22Rv1 (cell line): ENCODE data around the gene TCF7L1.

Source experiments
- CTCF ChIP-seq: fragments of 450-650 bp; IDR thresholded peaks from 2 replicates; pipeline ENCODE4 v1.5.1; 2017; ENCODE audit warnings: mild to moderate bottlenecking
- ZFX ChIP-seq: fragments of 450-650 bp; IDR thresholded peaks from 2 replicates; pipeline ENCODE4 v1.6.1; 2017; ENCODE audit warnings: antibody characterized with exemption, borderline replicate concordance

DNA sequence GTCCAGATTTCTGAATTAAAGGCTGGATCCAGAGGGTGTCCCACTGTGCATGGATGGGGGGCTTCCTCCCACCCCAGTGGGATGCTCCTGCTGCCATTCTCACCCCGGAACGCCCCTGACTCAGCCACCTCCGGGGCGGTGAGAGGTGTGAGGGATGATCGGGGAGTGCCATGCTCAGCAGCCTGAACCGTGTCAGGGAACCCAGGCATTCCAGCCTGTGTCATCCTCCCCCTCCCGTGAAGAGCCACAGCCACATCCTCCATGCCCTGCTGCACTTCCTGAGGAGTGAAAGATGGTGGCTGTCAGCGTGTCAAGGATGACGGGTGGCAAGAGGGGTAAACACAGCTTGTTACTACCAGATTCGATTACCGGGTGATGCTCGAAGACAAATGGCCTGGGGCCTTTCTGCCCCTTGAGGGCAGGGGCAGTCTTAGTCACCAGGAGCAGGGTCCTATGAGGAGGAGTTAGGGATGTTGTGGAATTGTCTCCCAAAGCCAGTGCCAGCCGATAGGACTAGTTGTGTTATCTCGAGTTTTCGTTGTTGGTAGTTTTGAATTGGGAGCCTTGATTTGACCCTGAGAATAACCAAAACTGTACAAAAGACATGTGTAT lies 80.8 kb downstream of the TCF7L1 start:
- TF ChIP-seq ZFX (no peak), CTCF (no peak)
